Suppressor macrophage treated with lipopolysaccharide for 1 hour (primary cell): Measurements from ENCODE around the gene SYT14.

Experiments used
- DNase-seq, 3 donors: peaks; one replicate each; pipeline ENCODE4 v3.0.0-alpha.2; 2020 to 2022

Gene SYT14

GRCh38 chr1:210214573-210215409 is 276.8 kb downstream of the SYT14 start:
- no peak for DNase-seq

- no peak for DNase-seq
Observed at GRCh38 chr1:210217482-210217881, 279.5 kb downstream of the SYT14 start.

- DNase-seq, result no peak
Observed at GRCh38 chr1:210218047-210218446, 280.0 kb downstream of the SYT14 start.
